ENCODE results near the gene SLC15A2. TPM values are rescaled to one million over a fixed set of nuclear protein-coding genes. Genes with fewer than 3 reads are reported as not detected.

Gene SLC15A2
- total and polyA plus RNA-seq, 4 donors = 8.5 to 48.2 (median 29.1) TPM

DNA sequence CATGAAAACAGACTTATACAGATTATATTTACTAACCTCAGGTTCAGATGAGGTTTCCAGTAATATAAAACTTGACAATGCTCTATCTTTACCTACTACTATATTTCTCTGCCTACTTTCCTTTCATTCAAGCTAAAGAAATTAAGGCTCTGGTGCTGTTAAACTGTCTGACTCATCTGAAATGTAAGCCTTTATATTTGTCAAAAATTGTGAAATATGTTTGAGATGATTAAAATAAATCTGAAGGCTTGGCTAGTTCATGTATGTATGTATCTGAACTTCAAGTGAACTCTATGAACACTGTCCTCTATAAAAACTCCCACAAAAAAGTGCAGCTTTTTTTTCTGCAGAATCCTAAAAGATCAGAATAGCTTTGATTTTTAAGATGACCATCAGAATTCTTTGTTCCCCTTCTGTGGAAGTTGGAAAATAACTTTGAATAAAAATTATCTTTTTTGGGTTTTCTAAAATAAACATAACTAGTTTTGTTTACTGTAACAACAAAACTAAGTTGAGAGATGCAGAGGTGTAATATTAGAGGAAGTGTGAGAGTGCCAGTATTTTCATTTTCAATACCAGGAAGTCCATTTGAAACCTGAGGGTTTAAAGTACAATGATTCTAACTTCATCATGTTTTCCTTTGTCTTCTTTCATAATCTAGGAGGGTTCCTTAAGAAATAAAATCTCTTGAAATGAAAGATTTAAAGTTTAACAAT lies 85.7 kb downstream of the SLC15A2 start:
- ATAC-seq (ENCODE audit: insufficient read depth, low FRiP score) (no peak), DNase-seq (no peak)
- Histone ChIP-seq H3K9me3 (ENCODE audit: control insufficient read depth in 4 of 4, insufficient read depth in 3 of 4, low read length in 3 of 4) (peaks cover 0 to 3% (median 1%) of the 10 kb centered on the region in 4 donors), H3K9ac (ENCODE audit: insufficient read depth in 1 of 2, low read length in 2 of 2) (no peak overlapping the region), H3K4me1 (ENCODE audit: control insufficient read depth in 5 of 5, insufficient read depth in 5 of 5, low read length in 5 of 5) (no peaks in the 10 kb centered on the region), H3K27ac (ENCODE audit: low read depth in 1 of 2, low read length in 1 of 2) (no peak overlapping the region), H3K36me3 (ENCODE audit: control insufficient read depth in 4 of 4, insufficient read depth in 4 of 4, low read length in 4 of 4) (no peaks in the 10 kb centered on the region), H3K27me3 (ENCODE audit: control insufficient read depth in 3 of 3, insufficient read depth in 3 of 3, low read length in 2 of 3) (no peaks in the 10 kb centered on the region), H3K4me3 (no peak overlapping the region)
- TF ChIP-seq, protein P1, sequence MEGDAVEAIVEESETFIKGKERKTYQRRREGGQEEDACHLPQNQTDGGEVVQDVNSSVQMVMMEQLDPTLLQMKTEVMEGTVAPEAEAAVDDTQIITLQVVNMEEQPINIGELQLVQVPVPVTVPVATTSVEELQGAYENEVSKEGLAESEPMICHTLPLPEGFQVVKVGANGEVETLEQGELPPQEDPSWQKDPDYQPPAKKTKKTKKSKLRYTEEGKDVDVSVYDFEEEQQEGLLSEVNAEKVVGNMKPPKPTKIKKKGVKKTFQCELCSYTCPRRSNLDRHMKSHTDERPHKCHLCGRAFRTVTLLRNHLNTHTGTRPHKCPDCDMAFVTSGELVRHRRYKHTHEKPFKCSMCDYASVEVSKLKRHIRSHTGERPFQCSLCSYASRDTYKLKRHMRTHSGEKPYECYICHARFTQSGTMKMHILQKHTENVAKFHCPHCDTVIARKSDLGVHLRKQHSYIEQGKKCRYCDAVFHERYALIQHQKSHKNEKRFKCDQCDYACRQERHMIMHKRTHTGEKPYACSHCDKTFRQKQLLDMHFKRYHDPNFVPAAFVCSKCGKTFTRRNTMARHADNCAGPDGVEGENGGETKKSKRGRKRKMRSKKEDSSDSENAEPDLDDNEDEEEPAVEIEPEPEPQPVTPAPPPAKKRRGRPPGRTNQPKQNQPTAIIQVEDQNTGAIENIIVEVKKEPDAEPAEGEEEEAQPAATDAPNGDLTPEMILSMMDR (IDR thresholded peaks at IDR 0.05; ENCODE audit: control extremely low read depth, extremely low read depth) = no peak

DNA sequence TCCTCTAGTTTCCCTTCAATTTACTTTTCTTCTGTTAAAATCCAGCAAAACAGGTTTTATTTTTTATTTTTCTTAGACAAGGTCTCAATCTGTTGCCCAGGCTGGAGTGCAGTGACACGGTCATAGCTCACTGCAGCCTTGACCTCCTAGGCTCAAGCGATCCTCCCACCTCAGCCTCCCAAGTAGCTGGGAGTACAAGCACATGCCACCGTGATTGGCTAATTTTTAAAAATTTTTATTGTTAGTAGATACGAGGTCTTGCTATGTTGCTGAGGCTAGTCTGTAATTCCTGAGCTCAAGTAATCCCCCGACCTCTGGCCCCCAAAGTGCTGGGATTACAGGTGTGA lies 86.2 kb downstream of the SLC15A2 start:
- ATAC-seq (ENCODE audit: insufficient read depth, low FRiP score) = no peak
- 78 to 87% methylated on average over 5 of the region's 5 CpGs for WGBS, 2 donors
- TF ChIP-seq, protein P1 (IDR thresholded peaks at IDR 0.05; ENCODE audit: control extremely low read depth, extremely low read depth) = no peak

DNA sequence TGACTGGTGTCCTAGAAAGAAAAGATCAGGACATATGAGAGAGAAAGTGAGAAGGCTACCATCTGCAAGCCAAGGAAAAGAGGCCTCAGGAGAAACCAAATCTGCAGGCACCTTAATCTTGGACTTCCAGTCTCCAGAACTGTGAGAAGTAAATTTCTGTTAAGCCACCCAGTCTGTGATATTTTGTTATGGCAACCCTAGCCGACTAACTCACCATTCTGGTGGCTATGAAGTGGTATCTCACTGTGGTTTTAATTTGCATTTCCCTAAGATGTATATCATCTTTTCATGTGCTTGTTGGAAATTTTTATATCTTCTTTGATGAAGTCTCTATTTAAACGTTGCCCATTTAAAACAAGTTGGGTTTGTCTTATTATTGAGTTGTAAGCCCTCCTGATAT lies 87.3 kb downstream of the SLC15A2 start:
- H3K36me3 ChIP-seq (ENCODE audit: control insufficient read depth in 4 of 4, insufficient read depth in 4 of 4, low read length in 4 of 4) = no peaks in the 10 kb centered on the region
- ATAC-seq (ENCODE audit: insufficient read depth, low FRiP score) (no peak), DNase-seq (no peak)
- no peaks in the 10 kb centered on the region for H3K4me1 ChIP-seq (ENCODE audit: control insufficient read depth in 5 of 5, insufficient read depth in 5 of 5, low read length in 5 of 5)
- H3K9me3 ChIP-seq (ENCODE audit: control insufficient read depth in 4 of 4, insufficient read depth in 3 of 4, low read length in 3 of 4) = peaks cover 0 to 3% (median 1%) of the 10 kb centered on the region in 4 donors
- H3K27ac ChIP-seq (ENCODE audit: low read depth in 1 of 2, low read length in 1 of 2) = no peak overlapping the region
- H3K9ac ChIP-seq (ENCODE audit: insufficient read depth in 1 of 2, low read length in 2 of 2) = no peak overlapping the region
- WGBS, 2 donors = 83 to 84% methylated on average over 2 of the region's 2 CpGs
- H3K27me3 ChIP-seq (ENCODE audit: control insufficient read depth in 3 of 3, insufficient read depth in 3 of 3, low read length in 2 of 3) = no peaks in the 10 kb centered on the region
- TF ChIP-seq, protein P1 (IDR thresholded peaks at IDR 0.05; ENCODE audit: control extremely low read depth, extremely low read depth) = no peak
- no peak overlapping the region for H3K4me3 ChIP-seq

More for the DNA sequence above, 86.2 kb downstream of the SLC15A2 start:
- Histone ChIP-seq H3K9me3 (ENCODE audit: control insufficient read depth in 4 of 4, insufficient read depth in 3 of 4, low read length in 3 of 4) (peaks cover 0 to 3% (median 1%) of the 10 kb centered on the region in 4 donors), H3K9ac (ENCODE audit: insufficient read depth in 1 of 2, low read length in 2 of 2) (no peak overlapping the region), H3K36me3 (ENCODE audit: control insufficient read depth in 4 of 4, insufficient read depth in 4 of 4, low read length in 4 of 4) (no peaks in the 10 kb centered on the region), H3K27me3 (ENCODE audit: control insufficient read depth in 3 of 3, insufficient read depth in 3 of 3, low read length in 2 of 3) (no peaks in the 10 kb centered on the region), H3K4me3 (no peak overlapping the region), H3K27ac (ENCODE audit: low read depth in 1 of 2, low read length in 1 of 2) (no peak overlapping the region), H3K4me1 (ENCODE audit: control insufficient read depth in 5 of 5, insufficient read depth in 5 of 5, low read length in 5 of 5) (no peaks in the 10 kb centered on the region)
- DNase-seq = no peak

DNA sequence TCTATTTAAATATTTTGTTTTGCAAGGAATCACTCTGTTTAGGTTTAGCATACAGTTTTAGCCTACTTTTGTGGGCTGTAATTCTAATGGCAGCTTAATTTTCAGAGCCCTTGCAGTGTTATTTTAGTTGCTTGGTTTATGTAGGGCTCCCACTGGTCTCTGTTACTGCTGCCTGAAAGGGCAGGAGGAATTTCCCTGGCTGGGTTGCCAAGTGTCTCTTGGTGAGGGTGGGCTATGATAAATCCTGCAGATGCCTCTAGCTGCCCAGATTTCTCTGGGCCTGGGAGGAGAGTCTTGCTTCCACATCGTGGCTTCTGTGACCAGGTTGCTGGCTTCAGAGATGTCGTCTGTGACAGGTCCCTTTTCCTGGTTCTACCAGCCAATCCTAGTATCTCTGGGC lies 91.6 kb downstream of the SLC15A2 start:
- 73 to 91% methylated on average over 2 of the region's 2 CpGs for WGBS, 2 donors

More for the DNA sequence above, 91.6 kb downstream of the SLC15A2 start:
- TF ChIP-seq, protein P1 (IDR thresholded peaks at IDR 0.05; ENCODE audit: control extremely low read depth, extremely low read depth) = no peak
- peaks cover 0 to 2% (median 0%) of the 10 kb centered on the region in 4 donors for H3K9me3 ChIP-seq (ENCODE audit: control insufficient read depth in 4 of 4, insufficient read depth in 3 of 4, low read length in 3 of 4)
- DNase-seq = no peak
- no peaks in the 10 kb centered on the region for H3K27me3 ChIP-seq (ENCODE audit: control insufficient read depth in 3 of 3, insufficient read depth in 3 of 3, low read length in 2 of 3)
- no peak overlapping the region for H3K4me3 ChIP-seq
- H3K27ac ChIP-seq (ENCODE audit: low read depth in 1 of 2, low read length in 1 of 2) = no peak overlapping the region
- no peak overlapping the region for H3K9ac ChIP-seq (ENCODE audit: insufficient read depth in 1 of 2, low read length in 2 of 2)
- no peaks in the 10 kb centered on the region for H3K36me3 ChIP-seq (ENCODE audit: control insufficient read depth in 4 of 4, insufficient read depth in 4 of 4, low read length in 4 of 4)
- H3K4me1 ChIP-seq (ENCODE audit: control insufficient read depth in 5 of 5, insufficient read depth in 5 of 5, low read length in 5 of 5) = peaks cover 0 to 1% (median 0%) of the 10 kb centered on the region in 5 donors
- no peak for ATAC-seq (ENCODE audit: insufficient read depth, low FRiP score)

Measured in lung (tissue), 12 donors.